ENCODE measurements around the gene HRH2.

The HRH2 gene

DNA sequence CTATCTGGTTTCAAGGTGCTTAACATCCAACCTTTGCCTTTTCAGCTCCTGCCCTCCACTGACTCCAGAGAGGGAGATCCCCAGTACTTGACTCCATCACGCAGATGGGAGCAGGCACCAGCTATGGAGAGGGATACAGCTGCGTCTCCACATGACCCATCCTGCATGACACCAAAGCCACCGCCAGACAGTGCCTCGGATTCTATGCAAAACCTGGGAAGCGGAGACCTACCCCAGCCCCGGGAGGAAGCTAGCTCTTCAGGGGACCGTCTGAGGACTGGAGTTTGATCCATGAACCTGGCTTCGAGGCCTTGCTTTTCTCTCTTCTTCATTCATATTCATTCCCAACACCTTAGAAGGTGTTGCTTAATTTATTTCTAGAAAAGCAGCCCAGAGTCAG is 24.8 kb downstream of the HRH2 start:
- TF ChIP-seq CTCF (IDR thresholded peaks at IDR 0.05; ENCODE audit: low read depth, low read length): no peak
- no peak overlapping the region for H3K4me3 ChIP-seq (ENCODE audit: low read depth, low read length)

DNA sequence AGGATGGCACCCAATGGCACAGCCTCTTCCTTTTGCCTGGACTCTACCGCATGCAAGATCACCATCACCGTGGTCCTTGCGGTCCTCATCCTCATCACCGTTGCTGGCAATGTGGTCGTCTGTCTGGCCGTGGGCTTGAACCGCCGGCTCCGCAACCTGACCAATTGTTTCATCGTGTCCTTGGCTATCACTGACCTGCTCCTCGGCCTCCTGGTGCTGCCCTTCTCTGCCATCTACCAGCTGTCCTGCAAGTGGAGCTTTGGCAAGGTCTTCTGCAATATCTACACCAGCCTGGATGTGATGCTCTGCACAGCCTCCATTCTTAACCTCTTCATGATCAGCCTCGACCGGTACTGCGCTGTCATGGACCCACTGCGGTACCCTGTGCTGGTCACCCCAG is 25.4 kb downstream of the HRH2 start:
- TF ChIP-seq CTCF (IDR thresholded peaks at IDR 0.05; ENCODE audit: low read depth, low read length): no peak
- H3K4me3 ChIP-seq (ENCODE audit: low read depth, low read length): no peak overlapping the region

- no peak for TF ChIP-seq CTCF (IDR thresholded peaks at IDR 0.05; ENCODE audit: low read depth, low read length)
- H3K4me3 ChIP-seq (ENCODE audit: low read depth, low read length): no peak overlapping the region
Observed at GRCh38 chr5:175683921-175684320, 26.1 kb downstream of the HRH2 start.

DNA sequence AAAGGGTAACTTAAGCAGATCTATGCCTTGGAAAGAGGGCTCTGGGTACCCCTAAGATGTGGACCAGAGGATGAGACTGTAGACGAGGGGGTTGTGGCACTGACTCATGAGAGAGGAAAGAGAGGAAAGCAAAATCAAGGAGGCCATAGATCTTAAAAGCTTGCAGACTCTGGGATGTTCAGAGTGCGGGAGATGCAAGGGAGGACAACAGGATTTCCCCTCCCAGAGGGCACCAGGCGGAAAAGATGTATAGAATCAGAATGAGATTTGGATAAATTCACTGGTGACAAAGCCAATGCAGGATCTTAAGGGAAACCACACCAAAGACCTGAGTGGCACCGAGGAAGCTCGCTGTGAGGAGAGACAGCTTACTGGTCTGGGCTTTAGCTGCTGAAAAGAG is 27.1 kb downstream of the HRH2 start:
- no peak for TF ChIP-seq CTCF (IDR thresholded peaks at IDR 0.05; ENCODE audit: low read depth, low read length)
- no peak overlapping the region for H3K4me3 ChIP-seq (ENCODE audit: low read depth, low read length)

- no peak overlapping the region for H3K4me3 ChIP-seq (ENCODE audit: low read depth, low read length)
- no peak for TF ChIP-seq CTCF (IDR thresholded peaks at IDR 0.05; ENCODE audit: low read depth, low read length)
Observed at GRCh38 chr5:175685701-175686350, 28.0 kb downstream of the HRH2 start.

- H3K4me3 ChIP-seq (ENCODE audit: low read depth, low read length): no peak overlapping the region
- TF ChIP-seq CTCF (IDR thresholded peaks at IDR 0.05; ENCODE audit: low read depth, low read length): no peak
Observed at GRCh38 chr5:175686396-175686795, 28.5 kb downstream of the HRH2 start.

DNA sequence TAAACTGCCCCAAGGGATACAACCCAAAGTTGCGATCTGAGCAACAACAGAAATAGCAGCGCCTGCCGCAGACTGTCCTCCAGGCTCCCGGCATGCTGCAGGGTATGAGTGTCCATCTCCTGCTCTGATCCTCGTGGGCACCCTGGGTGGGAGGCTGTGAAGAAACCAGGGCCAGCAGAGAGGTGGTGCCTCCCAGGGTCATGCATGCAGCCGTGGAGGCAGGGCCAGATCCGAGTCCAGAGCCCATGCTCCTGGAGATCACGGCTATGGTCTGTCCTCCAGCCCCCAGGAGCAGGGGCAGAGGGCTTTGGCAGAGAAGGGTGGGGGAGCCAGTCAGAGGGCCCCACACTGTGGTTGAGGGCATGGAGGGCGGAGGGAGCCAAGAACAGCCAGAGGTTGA is 29.0 kb downstream of the HRH2 start:
- TF ChIP-seq CTCF (IDR thresholded peaks at IDR 0.05; ENCODE audit: low read depth, low read length): no peak
- H3K4me3 ChIP-seq (ENCODE audit: low read depth, low read length): no peak overlapping the region

Data from WI38 (cell line).